Mesothelial cell of epicardium (in vitro differentiated cells): ENCODE measurements around the gene COL4A4. TPM values are rescaled to one million over a fixed set of nuclear protein-coding genes. Genes with fewer than 3 reads are reported as not detected.
A peak's percentile ranks its signal among the peaks of the same experiment; 100 is the strongest.

Source experiments
- DNase-seq, 2 experiments: peaks; one replicate each; pipeline ENCODE4 v3.0.0; 2021; ENCODE audit warnings: low spot score in 2 of 2; ENCODE audit not compliant: unreplicated experiment in 2 of 2
- H3K27ac Mint-ChIP-seq: 2 replicates; pipeline ENCODE4 v1.8.0; 2021; ENCODE audit warnings: mixed read lengths
- H3K27me3 Mint-ChIP-seq: 2 replicates; pipeline ENCODE4 v1.8.0; 2021; ENCODE audit warnings: low read depth, mixed read lengths
- H3K36me3 Mint-ChIP-seq: 2 replicates; pipeline ENCODE4 v1.8.0; 2021; ENCODE audit warnings: mixed read lengths
- H3K4me1 Mint-ChIP-seq: 2 replicates; pipeline ENCODE4 v1.8.0; 2021; ENCODE audit warnings: mixed read lengths
- H3K4me3 Mint-ChIP-seq: 2 replicates; pipeline ENCODE4 v1.8.0; 2021; ENCODE audit warnings: mild to moderate bottlenecking, moderate library complexity, mixed read lengths
- H3K9me3 Mint-ChIP-seq: 2 replicates; pipeline ENCODE4 v1.8.0; 2021; ENCODE audit warnings: mixed read lengths
- CTCF ChIP-seq: fragments of 200-600 bp; sonication (generic); IDR thresholded peaks from one replicate; pipeline ENCODE4 v1.5.0; 2021; ENCODE audit warnings: antibody characterized with exemption; ENCODE audit not compliant: unreplicated experiment
- total RNA-seq: library from RNA; stranded (reverse); gene quantifications from 3 replicates; pipeline ENCODE4 v1.2.1, GENCODE V29; 2021

Gene COL4A4
- total RNA-seq, 1 donor from 2014 or later: 0.11 TPM

- Mint-ChIP-seq H3K27ac (no peak overlapping the region), H3K4me3 (no peak overlapping the region)
Measured at GRCh38 chr2:227106845-227107759, 56.9 kb downstream of the COL4A4 start.

DNA sequence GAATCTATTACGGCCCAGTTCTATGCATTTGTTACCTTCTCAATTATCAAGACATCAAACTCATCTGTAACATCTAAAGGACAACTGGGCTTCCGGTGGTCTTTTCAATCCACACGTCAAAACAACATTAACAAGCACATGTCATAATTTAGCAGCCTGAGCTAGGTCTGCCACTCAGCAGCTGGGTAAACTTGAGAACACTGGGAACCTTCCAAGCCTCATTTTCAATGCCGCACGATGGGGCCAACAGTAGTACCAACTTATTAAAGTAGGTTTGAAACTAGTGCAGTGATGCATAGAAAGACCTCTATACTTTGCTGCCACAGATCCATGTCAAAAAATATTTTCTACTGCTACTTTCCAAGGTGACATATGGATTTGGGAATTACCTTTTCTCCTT, 60.4 kb downstream of the COL4A4 start:
- Mint-ChIP-seq H3K9me3 (peaks cover 3% of the 10 kb centered on the region), H3K36me3 (no peaks in the 10 kb centered on the region), H3K4me1 (no peaks in the 10 kb centered on the region), H3K27ac (no peak overlapping the region), H3K4me3 (no peak overlapping the region), H3K27me3 (no peaks in the 10 kb centered on the region)
- no peak for TF ChIP-seq CTCF
- no peak for DNase-seq

More at GRCh38 chr2:227106845-227107759, 56.9 kb downstream of the COL4A4 start:
- Mint-ChIP-seq H3K27me3 (no peaks in the 10 kb centered on the region), H3K9me3 (no peaks in the 10 kb centered on the region), H3K36me3 (no peaks in the 10 kb centered on the region), H3K4me1 (no peaks in the 10 kb centered on the region)
- TF ChIP-seq CTCF: no peak
- DNase-seq: peak in 1 of 2 experiments; percentile 70

DNA sequence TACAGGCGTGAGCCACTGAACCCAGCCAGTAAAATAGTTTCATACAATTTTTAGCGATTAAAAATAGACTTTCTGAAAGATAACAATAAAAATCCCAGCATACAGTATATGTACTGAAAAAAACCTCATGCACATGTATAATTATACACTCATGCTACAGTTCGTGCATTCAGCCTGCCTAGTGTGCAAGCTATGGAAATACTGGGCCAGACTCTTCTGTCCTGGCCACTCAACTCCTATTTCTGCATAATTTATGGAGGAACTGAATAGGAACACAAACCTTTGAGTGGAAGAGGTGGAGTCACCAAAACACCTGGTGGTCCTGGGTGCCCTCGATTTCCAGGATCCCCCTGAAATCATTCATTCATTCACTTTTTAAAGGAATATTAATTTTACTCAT, 64.7 kb downstream of the COL4A4 start:
- H3K4me1 Mint-ChIP-seq: no peaks in the 10 kb centered on the region
- TF ChIP-seq CTCF: no peak
- no peaks in the 10 kb centered on the region for H3K36me3 Mint-ChIP-seq
- no peak overlapping the region for H3K4me3 Mint-ChIP-seq
- H3K27ac Mint-ChIP-seq: no peak overlapping the region
- peaks cover 3% of the 10 kb centered on the region for H3K9me3 Mint-ChIP-seq
- H3K27me3 Mint-ChIP-seq: no peaks in the 10 kb centered on the region
- DNase-seq: no peak

GRCh38 chr2:227098162-227098515, 65.9 kb downstream of the COL4A4 start:
- no peak for DNase-seq
- Mint-ChIP-seq H3K36me3 (no peaks in the 10 kb centered on the region), H3K27ac (no peak overlapping the region), H3K27me3 (no peaks in the 10 kb centered on the region), H3K9me3 (peaks cover 3% of the 10 kb centered on the region), H3K4me3 (no peak overlapping the region), H3K4me1 (no peaks in the 10 kb centered on the region)
- TF ChIP-seq CTCF: no peak

GRCh38 chr2:227097495-227098161, 66.4 kb downstream of the COL4A4 start:
- H3K9me3 Mint-ChIP-seq: peaks cover 3% of the 10 kb centered on the region
- no peaks in the 10 kb centered on the region for H3K36me3 Mint-ChIP-seq
- H3K4me3 Mint-ChIP-seq: no peak overlapping the region
- no peaks in the 10 kb centered on the region for H3K4me1 Mint-ChIP-seq
- no peaks in the 10 kb centered on the region for H3K27me3 Mint-ChIP-seq
- TF ChIP-seq CTCF: no peak
- no peak for DNase-seq
- H3K27ac Mint-ChIP-seq: no peak overlapping the region
